Measurements from ENCODE around the gene EPHB2.

Gene EPHB2

DNA sequence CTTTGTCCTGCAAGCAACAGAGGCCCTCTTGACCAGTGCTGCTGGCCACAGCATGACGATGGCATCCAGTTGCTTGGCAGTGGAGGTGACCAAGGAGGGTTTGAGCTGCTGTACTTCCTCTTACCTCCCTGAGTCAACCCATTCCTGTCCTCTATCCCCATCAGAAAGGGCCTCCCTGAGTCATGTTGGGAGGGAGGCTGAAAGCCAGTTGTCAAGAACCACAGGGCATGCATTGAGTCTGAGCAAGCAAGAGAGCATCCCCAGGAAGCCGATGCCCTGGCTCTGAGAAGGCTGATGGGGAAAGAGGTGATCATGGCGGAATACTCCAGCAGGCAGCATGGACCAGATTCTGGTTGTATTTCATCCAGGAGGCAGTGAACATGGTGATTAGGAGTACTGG is 192.5 kb downstream of the EPHB2 start:
- Histone ChIP-seq H3K4me1 (peaks cover 0 to 27% (median 20%) of the 10 kb centered on the region in 10 experiments; a peak in 16 of 20 replicates), H3K27me3 (peaks cover 28 to 43% (median 36%) of the 10 kb centered on the region in 11 experiments), H3K27ac (no peak overlapping the region), H4K20me1 (peaks cover 0 to 8% (median 0%) of the 10 kb centered on the region in 11 experiments; a peak in 3 of 22 replicates), H3K4me2 (no peak overlapping the region), H3K9me3 (replicated peaks in 1 of 11) (no peaks in the 10 kb centered on the region), H3K36me3 (0 out of 22 replicates have a peak, but pooled peaks cover 0 to 4% (median 0%) of the 10 kb centered on the region in 11 experiments), H3K4me3 (no peak overlapping the region), H3K9ac (no peak overlapping the region)
- no peak for TF ChIP-seq Cebpa-rat (IDR thresholded peaks at IDR 0.05)

DNA sequence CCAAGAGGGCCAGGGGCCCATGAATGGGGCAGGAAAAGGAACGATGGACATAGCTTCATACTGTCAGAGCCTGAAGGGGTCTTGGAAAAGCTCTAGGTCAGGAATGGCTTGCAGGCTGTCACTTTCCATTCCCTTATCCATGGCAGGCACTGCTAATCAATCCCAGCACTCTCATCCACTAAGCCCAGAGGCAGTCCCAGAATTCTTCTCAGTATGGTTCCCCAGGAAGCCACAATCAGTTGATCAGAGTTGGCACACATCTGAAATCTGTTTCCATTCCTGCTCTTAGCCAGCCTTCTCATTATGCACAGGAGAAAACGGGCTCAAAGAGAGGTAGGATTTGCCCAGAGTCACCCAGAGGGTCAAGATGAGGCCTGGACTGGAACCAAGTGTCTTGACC is 196.3 kb downstream of the EPHB2 start:
- Histone ChIP-seq H3K27me3 (peaks cover 6 to 18% (median 14%) of the 10 kb centered on the region in 11 experiments), H3K36me3 (0 out of 22 replicates have a peak, but pooled peaks cover 0 to 4% (median 0%) of the 10 kb centered on the region in 11 experiments), H3K9ac (no peak overlapping the region), H4K20me1 (no peaks in the 10 kb centered on the region; a peak in 1 of 22 replicates), H3K27ac (peak overlapping the region in 1 of 11 experiments; percentile 33; a peak in 2 of 22 replicates), H3K9me3 (replicated peaks in 1 of 11) (no peaks in the 10 kb centered on the region), H3K4me3 (no peak overlapping the region), H3K4me2 (peak overlapping the region in 8 of 11 experiments; percentile 45 to 83 (median 72); a peak in 15 of 22 replicates), H3K4me1 (peaks cover 0 to 28% (median 21%) of the 10 kb centered on the region in 10 experiments; a peak in 16 of 20 replicates)
- no peak for TF ChIP-seq Cebpa-rat (IDR thresholded peaks at IDR 0.05)

DNA sequence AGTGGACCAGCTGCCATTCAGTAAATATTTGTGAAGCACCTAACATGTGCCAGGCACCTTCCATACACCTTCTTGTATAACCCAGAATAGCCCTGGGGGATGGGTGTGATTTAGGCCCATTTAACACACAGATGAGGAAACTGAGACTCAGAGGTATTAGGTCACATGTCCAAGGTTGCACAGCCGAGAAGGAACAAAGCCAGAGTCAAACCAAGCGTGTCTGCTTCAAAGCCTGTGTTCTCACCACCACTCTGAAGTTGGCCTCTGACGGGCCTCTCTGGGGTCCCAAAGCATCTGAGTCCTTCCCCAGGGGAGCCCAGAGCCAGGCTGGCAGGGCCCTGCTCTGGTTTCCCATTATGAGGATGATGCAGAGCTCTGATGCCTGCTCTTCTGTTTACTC is 196.9 kb downstream of the EPHB2 start:
- TF ChIP-seq Cebpa-rat (IDR thresholded peaks at IDR 0.05) = peak in 3 of 11 experiments; percentile 21 to 62 (median 29); a peak in 1 of 22 replicates
- Histone ChIP-seq H3K27me3 (peaks cover under 1 to 12% (median 9%) of the 10 kb centered on the region in 11 experiments; a peak in 18 of 22 replicates), H3K9me3 (replicated peaks in 1 of 11) (no peaks in the 10 kb centered on the region), H3K9ac (peak overlapping the region in 2 of 11 experiments; percentile 14 to 28; a peak in 3 of 22 replicates), H3K4me1 (peaks cover 0 to 31% (median 23%) of the 10 kb centered on the region in 10 experiments; a peak in 16 of 20 replicates), H3K4me3 (no peak overlapping the region), H3K27ac (peak overlapping the region in 1 of 11 experiments; percentile 33; a peak in 2 of 22 replicates), H4K20me1 (no peaks in the 10 kb centered on the region; a peak in 2 of 22 replicates), H3K36me3 (0 out of 22 replicates have a peak, but pooled peaks cover 0 to 4% (median 0%) of the 10 kb centered on the region in 11 experiments), H3K4me2 (peak overlapping the region in 9 of 11 experiments; percentile 26 to 83 (median 70); a peak in 18 of 22 replicates)

DNA sequence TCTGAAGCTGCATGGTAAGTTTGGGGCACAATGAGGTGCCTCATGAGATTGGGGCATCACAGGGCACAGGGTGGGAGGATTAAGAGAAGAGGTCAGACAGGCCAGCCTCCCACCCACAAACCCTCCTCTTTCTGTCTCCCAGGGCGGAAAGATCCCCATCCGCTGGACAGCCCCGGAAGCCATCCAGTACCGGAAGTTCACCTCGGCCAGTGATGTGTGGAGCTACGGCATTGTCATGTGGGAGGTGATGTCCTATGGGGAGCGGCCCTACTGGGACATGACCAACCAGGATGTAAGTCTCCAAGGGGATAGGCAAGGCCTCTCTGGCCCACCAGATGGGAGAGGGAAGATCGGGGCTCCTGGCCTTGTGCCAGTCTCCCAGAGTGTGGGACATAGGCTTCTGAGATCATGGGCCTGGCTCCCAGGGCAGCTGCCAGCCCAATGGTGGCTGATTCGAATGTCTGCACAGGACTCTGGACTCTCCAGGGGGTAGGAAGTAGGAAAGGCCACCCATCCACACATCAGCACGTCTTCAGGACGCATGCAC is 198.3 kb downstream of the EPHB2 start:
- H3K36me3 ChIP-seq = 0 out of 22 replicates have a peak, but pooled peaks cover 0 to 4% (median 0%) of the 10 kb centered on the region in 11 experiments
- peak overlapping the region in 8 of 11 experiments; percentile 45 to 83 (median 72); a peak in 15 of 22 replicates for H3K4me2 ChIP-seq
- H3K4me3 ChIP-seq = no peak overlapping the region
- H3K9me3 ChIP-seq (replicated peaks in 1 of 11) = no peaks in the 10 kb centered on the region
- no peaks in the 10 kb centered on the region for H3K27me3 ChIP-seq
- peaks cover 0 to 46% (median 37%) of the 10 kb centered on the region in 10 experiments; a peak in 16 of 20 replicates for H3K4me1 ChIP-seq
- no peak overlapping the region for H3K27ac ChIP-seq
- no peaks in the 10 kb centered on the region; a peak in 1 of 22 replicates for H4K20me1 ChIP-seq
- no peak overlapping the region for H3K9ac ChIP-seq
- no peak for TF ChIP-seq Cebpa-rat (IDR thresholded peaks at IDR 0.05)

DNA sequence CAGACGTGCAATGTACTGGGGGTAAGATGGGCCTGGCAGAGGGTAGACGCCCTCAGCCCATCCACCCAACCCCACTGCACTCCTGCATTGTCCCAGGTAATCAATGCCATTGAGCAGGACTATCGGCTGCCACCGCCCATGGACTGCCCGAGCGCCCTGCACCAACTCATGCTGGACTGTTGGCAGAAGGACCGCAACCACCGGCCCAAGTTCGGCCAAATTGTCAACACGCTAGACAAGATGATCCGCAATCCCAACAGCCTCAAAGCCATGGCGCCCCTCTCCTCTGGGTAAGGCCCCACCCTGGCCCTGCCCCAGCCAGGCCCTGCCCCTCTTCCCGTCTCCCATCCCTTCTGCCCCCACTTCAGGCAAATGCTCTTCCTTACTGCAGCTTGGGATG is 199.6 kb downstream of the EPHB2 start:
- no peaks in the 10 kb centered on the region for H3K9me3 ChIP-seq (replicated peaks in 1 of 11)
- no peak overlapping the region for H3K9ac ChIP-seq
- H3K4me1 ChIP-seq = peaks cover 9 to 59% (median 50%) of the 10 kb centered on the region in 10 experiments
- no peak for TF ChIP-seq Cebpa-rat (IDR thresholded peaks at IDR 0.05)
- peaks cover 0 to 9% (median 0%) of the 10 kb centered on the region in 11 experiments; a peak in 1 of 22 replicates for H4K20me1 ChIP-seq
- no peak overlapping the region for H3K27ac ChIP-seq
- H3K4me2 ChIP-seq = no peak overlapping the region
- H3K4me3 ChIP-seq = no peak overlapping the region
- H3K36me3 ChIP-seq = 0 out of 22 replicates have a peak, but pooled peaks cover 0 to 4% (median 0%) of the 10 kb centered on the region in 11 experiments
- H3K27me3 ChIP-seq = no peaks in the 10 kb centered on the region

DNA sequence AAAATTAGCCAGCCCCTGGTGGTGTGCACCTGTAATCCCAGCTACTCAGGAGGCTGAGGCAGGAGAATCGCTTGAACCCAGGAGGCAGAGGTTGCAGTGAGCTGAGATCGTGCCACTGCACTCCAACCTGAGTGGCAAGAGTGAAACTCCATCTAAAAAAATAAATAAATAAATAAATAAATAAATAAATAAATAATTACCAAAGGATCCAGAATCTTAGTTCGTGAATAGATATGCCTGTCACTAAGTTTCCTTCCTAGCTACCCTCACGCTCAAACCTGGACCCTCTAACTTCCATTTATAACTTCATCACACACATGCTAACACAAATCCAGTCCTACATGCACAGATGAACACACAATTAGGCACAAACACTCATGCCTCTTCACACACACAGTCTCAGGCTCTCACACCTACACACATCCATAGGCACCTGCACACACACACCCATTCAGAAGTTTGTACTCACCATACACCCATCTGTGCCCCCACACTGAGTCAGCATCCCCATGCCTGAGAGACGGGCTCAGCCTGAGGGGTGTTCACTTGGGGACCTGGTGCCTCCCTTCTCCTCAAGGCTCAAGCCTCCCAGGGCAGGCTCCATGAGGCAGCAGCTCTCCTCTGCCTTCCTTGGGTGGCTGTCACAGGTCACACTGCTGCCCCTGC is 200.5 kb downstream of the EPHB2 start:
- Histone ChIP-seq H4K20me1 (peaks cover 0 to 13% (median 0%) of the 10 kb centered on the region in 11 experiments; a peak in 1 of 22 replicates), H3K9me3 (replicated peaks in 1 of 11) (no peaks in the 10 kb centered on the region), H3K4me2 (no peak overlapping the region), H3K27me3 (no peaks in the 10 kb centered on the region), H3K36me3 (0 out of 22 replicates have a peak, but pooled peaks cover 0 to 4% (median 0%) of the 10 kb centered on the region in 11 experiments), H3K4me3 (no peak overlapping the region), H3K9ac (no peak overlapping the region), H3K27ac (no peak overlapping the region), H3K4me1 (peaks cover 15 to 67% (median 59%) of the 10 kb centered on the region in 10 experiments)
- no peak for TF ChIP-seq Cebpa-rat (IDR thresholded peaks at IDR 0.05)

DNA sequence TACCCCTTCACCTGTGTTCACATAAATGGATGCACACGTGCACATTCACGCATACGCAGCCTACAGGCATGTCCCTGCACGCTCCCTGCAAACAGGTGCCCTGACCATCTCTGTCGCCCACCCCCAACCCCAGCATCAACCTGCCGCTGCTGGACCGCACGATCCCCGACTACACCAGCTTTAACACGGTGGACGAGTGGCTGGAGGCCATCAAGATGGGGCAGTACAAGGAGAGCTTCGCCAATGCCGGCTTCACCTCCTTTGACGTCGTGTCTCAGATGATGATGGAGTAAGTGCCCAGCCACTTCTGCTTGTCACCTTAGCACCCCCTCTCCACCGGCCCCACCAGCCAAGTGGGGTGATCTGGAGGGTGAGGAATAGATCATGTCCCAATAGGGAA is 201.7 kb downstream of the EPHB2 start:
- Histone ChIP-seq H3K27me3 (no peaks in the 10 kb centered on the region), H3K4me1 (peaks cover 26 to 72% (median 66%) of the 10 kb centered on the region in 10 experiments), H3K4me2 (peak overlapping the region in 4 of 11 experiments; percentile 77 to 95 (median 88); a peak in 2 of 22 replicates), H3K36me3 (no peaks in the 10 kb centered on the region), H3K4me3 (no peak overlapping the region), H3K9me3 (replicated peaks in 1 of 11) (no peaks in the 10 kb centered on the region), H4K20me1 (peaks cover 0 to 13% (median 0%) of the 10 kb centered on the region in 11 experiments; a peak in 1 of 22 replicates), H3K27ac (no peak overlapping the region), H3K9ac (no peak overlapping the region)
- no peak for TF ChIP-seq Cebpa-rat (IDR thresholded peaks at IDR 0.05)

DNA sequence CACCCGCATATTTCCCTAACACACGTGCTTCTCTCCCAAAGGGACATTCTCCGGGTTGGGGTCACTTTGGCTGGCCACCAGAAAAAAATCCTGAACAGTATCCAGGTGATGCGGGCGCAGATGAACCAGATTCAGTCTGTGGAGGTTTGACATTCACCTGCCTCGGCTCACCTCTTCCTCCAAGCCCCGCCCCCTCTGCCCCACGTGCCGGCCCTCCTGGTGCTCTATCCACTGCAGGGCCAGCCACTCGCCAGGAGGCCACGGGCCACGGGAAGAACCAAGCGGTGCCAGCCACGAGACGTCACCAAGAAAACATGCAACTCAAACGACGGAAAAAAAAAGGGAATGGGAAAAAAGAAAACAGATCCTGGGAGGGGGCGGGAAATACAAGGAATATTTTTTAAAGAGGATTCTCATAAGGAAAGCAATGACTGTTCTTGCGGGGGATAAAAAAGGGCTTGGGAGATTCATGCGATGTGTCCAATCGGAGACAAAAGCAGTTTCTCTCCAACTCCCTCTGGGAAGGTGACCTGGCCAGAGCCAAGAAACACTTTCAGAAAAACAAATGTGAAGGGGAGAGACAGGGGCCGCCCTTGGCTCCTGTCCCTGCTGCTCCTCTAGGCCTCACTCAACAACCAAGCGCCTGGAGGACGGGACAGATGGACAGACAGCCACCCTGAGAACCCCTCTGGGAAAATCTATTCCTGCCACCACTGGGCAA is 202.9 kb downstream of the EPHB2 start:
- Histone ChIP-seq H3K9me3 (replicated peaks in 1 of 11) (no peaks in the 10 kb centered on the region), H3K9ac (no peak overlapping the region), H4K20me1 (peaks cover 0 to 13% (median 0%) of the 10 kb centered on the region in 11 experiments; a peak in 1 of 22 replicates), H3K4me3 (no peak overlapping the region), H3K4me1 (peaks cover 26 to 66% (median 61%) of the 10 kb centered on the region in 10 experiments), H3K27me3 (no peaks in the 10 kb centered on the region), H3K4me2 (peak overlapping the region in 8 of 11 experiments; percentile 77 to 95 (median 86); a peak in 16 of 22 replicates), H3K27ac (no peak overlapping the region), H3K36me3 (no peaks in the 10 kb centered on the region)
- no peak for TF ChIP-seq Cebpa-rat (IDR thresholded peaks at IDR 0.05)
